Activated CD4-positive, alpha-beta memory T cell treated with anti-CD3 and anti-CD28 coated beads for 36 hours (primary cell): ENCODE measurements around the gene MARK3. TPM values are rescaled to one million over a fixed set of nuclear protein-coding genes. Genes with fewer than 3 reads are reported as not detected.
"Not testable (repeated sequence)": the region's sequence is repeated elsewhere in the genome, so short reads cannot be mapped to it uniquely, and the experiment has no call there.

Experiments
- CTCF ChIA-PET: fragments of 350-600 bp; sonication (Branson Sonifier 250); formaldehyde crosslinking; loops from one replicate; lab custom pipeline; 2021; ENCODE audit warnings: antibody characterized with exemption, inconsistent platforms; lab: Charles Lee
- POLR2A ChIA-PET: fragments of 350-600 bp; sonication (Branson Sonifier 250); formaldehyde crosslinking; loops from one replicate; lab custom pipeline; 2021; ENCODE audit warnings: antibody characterized with exemption; lab: Charles Lee
- DNase-seq: peaks from one replicate; pipeline ENCODE4 v3.0.0-alpha.2; 2020
- H3K27ac Mint-ChIP-seq: one replicate; pipeline ENCODE4 v1.8.0; 2021; ENCODE audit warnings: mixed read lengths
- H3K27me3 Mint-ChIP-seq: one replicate; pipeline ENCODE4 v1.8.0; 2021; ENCODE audit warnings: mixed read lengths
- H3K36me3 Mint-ChIP-seq: one replicate; pipeline ENCODE4 v1.8.0; 2021; ENCODE audit warnings: mixed read lengths
- H3K4me1 Mint-ChIP-seq: one replicate; pipeline ENCODE4 v1.8.0; 2021; ENCODE audit warnings: low read depth, mixed read lengths
- H3K4me3 Mint-ChIP-seq: one replicate; pipeline ENCODE4 v1.8.0; 2021; ENCODE audit warnings: mild to moderate bottlenecking, mixed read lengths
- H3K9me3 Mint-ChIP-seq: one replicate; pipeline ENCODE4 v1.8.0; 2021; ENCODE audit warnings: mixed read lengths
- intact Hi-C: fragments of 100-400 bp; cut with micrococcal nuclease; formaldehyde crosslinking; loops from one replicate; pipeline ENCODE4 v1.15.1; 2023
- total RNA-seq, 2 experiments: library from RNA; stranded (reverse); gene quantifications; one replicate each; pipeline ENCODE4 v1.2.3, GENCODE V29; 2021

MARK3 gene
- total RNA-seq, 2 experiments from 2014 or later = 63.4 to 69.1 TPM

- no peak overlapping the region for H3K4me3 Mint-ChIP-seq
- no peaks in the 10 kb centered on the region for H3K4me1 Mint-ChIP-seq
- DNase-seq = no peak
- peaks cover 10% of the 10 kb centered on the region for H3K36me3 Mint-ChIP-seq
- H3K27ac Mint-ChIP-seq = no peak overlapping the region
- H3K27me3 Mint-ChIP-seq = no peaks in the 10 kb centered on the region
- ChIA-PET CTCF (interaction anchor here (1.0 to 3.2 kb wide), 3 partner anchors 7 to 36 kb away, joined by 4 to 17 read pairs (median 8); no protein-coding TSS in a partner anchor), POLR2A (no interaction called here)
- no peaks in the 10 kb centered on the region for H3K9me3 Mint-ChIP-seq
- intact Hi-C loops = no loop called here
Measured at GRCh38 chr14:103510724-103511693, 125.8 kb downstream of the MARK3 start.

GRCh38 chr14:103512180-103512579, 127.0 kb downstream of the MARK3 start:
- peaks cover 10% of the 10 kb centered on the region for H3K36me3 Mint-ChIP-seq
- H3K27me3 Mint-ChIP-seq, H3K9me3 Mint-ChIP-seq, intact Hi-C loops, H3K4me3 Mint-ChIP-seq, H3K27ac Mint-ChIP-seq, POLR2A ChIA-PET, DNase-seq, H3K4me1 Mint-ChIP-seq: not testable (repeated sequence)
- CTCF ChIA-PET = interaction anchor here (1.5 to 3.2 kb wide), 2 partner anchors 12 to 13 kb away, joined by 6 to 17 read pairs; no protein-coding TSS in a partner anchor

DNA sequence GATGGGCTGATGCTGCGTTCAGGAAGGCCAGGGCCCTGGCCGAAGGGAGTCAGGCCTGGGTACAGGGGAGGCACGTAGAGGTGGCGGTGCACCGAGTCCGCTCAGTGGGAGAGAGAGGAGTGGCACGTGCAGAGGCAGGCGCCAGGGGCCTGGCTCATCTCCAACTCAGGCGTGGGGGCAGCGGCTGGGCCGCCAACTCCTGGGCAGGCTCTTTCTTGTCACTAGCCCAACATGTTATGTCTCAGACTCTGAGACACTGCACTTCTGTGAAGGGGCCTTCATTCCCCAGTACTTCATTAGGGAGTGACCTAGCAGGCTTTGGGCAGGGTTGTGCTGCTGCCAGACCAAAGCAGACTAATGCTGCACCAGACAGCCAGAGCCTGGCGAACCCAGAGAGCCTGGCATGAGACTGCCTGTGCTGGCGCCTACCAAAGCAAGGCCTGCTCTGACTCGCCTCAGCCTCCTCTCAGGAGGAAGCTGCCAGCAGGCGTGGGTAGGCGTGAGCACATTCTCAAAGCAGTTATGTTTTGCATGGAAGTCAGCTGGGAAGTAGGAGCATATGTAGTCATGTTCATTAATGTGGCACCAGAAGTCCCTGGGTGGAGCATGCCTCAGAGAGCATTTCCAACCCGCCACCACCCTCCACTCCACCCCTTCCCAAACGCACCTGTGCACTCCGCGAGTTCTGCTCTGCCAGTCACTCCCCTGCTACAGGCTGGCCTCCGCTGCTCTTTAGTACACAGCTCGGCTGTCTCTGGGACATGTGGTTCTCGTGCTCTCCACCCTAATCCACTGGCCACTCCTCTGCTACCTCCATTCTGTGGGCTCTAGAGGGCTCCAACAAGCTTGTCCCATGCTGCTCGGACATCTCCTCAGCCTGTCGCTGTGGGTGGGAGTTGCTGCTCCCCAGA, 127.7 kb downstream of the MARK3 start:
- H3K27me3 Mint-ChIP-seq = no peaks in the 10 kb centered on the region
- H3K4me1 Mint-ChIP-seq = no peaks in the 10 kb centered on the region
- no peak for DNase-seq
- POLR2A ChIA-PET = no interaction called here
- CTCF ChIA-PET = interaction anchor here (1.5 kb wide), 1 partner anchor 13 kb away, joined by 6 read pairs; no protein-coding TSS in a partner anchor
- intact Hi-C loops = no loop called here
- H3K36me3 Mint-ChIP-seq = peaks cover 10% of the 10 kb centered on the region
- H3K9me3 Mint-ChIP-seq = no peaks in the 10 kb centered on the region
- H3K4me3 Mint-ChIP-seq = no peak overlapping the region
- no peak overlapping the region for H3K27ac Mint-ChIP-seq

- Mint-ChIP-seq H3K27me3 (no peaks in the 10 kb centered on the region), H3K4me3 (no peak overlapping the region), H3K9me3 (no peaks in the 10 kb centered on the region), H3K36me3 (peaks cover 5% of the 10 kb centered on the region), H3K27ac (no peak overlapping the region), H3K4me1 (peaks cover 5% of the 10 kb centered on the region)
- intact Hi-C loops = no loop called here
- POLR2A ChIA-PET = no interaction called here
- DNase-seq = no peak
- CTCF ChIA-PET = no interaction called here
Measured at GRCh38 chr14:103514596-103515421, 129.6 kb downstream of the MARK3 start.

DNA sequence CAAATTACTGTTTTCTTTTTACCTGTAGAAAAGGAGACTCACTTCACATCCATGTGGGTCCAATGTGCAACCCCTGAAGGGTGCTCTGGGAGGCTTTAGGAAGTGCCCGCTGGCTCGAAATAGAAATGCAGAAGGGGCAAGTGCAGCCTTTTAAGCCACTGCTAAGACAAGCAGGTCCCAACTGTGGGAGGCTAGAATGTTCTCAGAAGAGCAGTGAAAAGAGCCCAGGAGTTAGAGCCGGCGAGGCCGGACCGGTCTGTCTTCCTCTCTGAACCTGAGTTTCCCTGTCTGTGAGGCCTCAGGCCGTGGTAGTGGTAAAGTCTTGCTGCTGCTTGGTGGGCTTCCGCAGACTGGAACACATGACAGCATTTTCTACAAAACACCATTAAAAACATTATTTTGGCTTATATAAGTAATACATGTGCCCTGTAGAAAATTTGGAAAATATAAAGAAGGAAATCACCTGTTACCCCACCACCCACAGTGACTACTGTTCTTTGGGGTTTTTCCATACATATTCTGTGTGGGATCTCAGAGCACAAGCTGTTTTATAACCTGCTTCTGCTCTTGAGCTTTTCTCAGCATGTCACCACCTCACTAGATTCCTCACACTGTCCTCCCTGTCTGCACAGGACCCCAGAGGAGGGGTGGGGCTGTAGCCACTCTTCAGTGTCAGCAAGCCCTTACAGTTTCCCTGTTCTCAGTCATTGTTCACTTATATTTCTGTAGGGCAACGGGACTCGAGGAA, 131.4 kb downstream of the MARK3 start:
- Mint-ChIP-seq H3K27me3 (no peaks in the 10 kb centered on the region), H3K4me3 (no peak overlapping the region), H3K36me3 (peaks cover 5% of the 10 kb centered on the region), H3K9me3 (no peaks in the 10 kb centered on the region), H3K4me1 (peaks cover 6% of the 10 kb centered on the region), H3K27ac (no peak overlapping the region)
- intact Hi-C loops = no loop called here
- ChIA-PET POLR2A (no interaction called here), CTCF (interaction anchor here (0.5 to 6.8 kb wide), 2 partner anchors 29 to 37 kb away, joined by 3 to 63 read pairs; no protein-coding TSS in a partner anchor)
- DNase-seq = no peak

GRCh38 chr14:103517174-103517566, 132.0 kb downstream of the MARK3 start:
- H3K27me3 Mint-ChIP-seq = no peaks in the 10 kb centered on the region
- intact Hi-C loops = no loop called here
- no peaks in the 10 kb centered on the region for H3K9me3 Mint-ChIP-seq
- peaks cover 6% of the 10 kb centered on the region for H3K4me1 Mint-ChIP-seq
- peaks cover 4% of the 10 kb centered on the region for H3K36me3 Mint-ChIP-seq
- POLR2A ChIA-PET = no interaction called here
- CTCF ChIA-PET = interaction anchor here (2.6 to 6.8 kb wide), 2 partner anchors 12 to 29 kb away, joined by 38 to 63 read pairs; partner anchors contain the start of gene TRMT61A
- DNase-seq = no peak
- H3K27ac Mint-ChIP-seq = no peak overlapping the region
- no peak overlapping the region for H3K4me3 Mint-ChIP-seq

DNA sequence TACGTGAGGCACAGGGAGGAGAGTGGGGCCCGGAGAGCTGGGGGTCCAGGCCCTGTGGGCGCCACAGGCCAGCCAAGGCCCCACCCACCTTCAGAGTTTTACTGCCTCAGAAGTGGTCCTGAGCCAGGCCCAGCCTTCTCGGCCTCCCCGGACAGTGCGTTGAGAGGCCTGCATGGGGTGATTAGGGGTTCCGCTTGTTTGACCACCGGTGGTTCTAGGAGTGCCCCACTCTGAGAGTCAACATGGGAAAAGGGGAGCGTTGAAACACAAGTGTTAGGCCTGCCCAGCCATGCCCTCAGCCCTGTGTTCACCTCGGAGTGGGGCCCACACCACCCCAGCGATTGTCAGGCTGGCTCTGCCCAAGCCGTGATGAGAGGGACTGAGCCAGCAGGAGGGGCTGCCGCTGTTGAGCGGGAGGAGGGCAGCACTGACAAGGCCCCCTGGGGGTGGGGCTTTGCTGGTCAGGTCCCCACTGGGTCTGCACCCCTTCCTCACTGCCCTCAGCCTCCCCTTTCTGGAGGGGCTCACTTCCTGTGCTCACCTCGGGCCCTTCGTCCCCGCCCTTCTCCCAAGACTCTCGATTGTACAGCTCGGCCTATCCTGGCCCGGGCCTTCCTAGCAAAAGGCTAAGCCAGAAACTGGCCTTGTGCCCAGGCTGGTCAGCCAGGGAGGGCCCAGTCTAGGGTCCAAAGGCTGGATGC, 132.7 kb downstream of the MARK3 start:
- no peak overlapping the region for H3K4me3 Mint-ChIP-seq

GRCh38 chr14:103518422-103519042, 133.3 kb downstream of the MARK3 start:
- Mint-ChIP-seq H3K36me3 (no peaks in the 10 kb centered on the region), H3K4me1 (peaks cover 7% of the 10 kb centered on the region), H3K27ac (no peak overlapping the region), H3K4me3 (no peak overlapping the region), H3K9me3 (no peaks in the 10 kb centered on the region), H3K27me3 (peaks cover 3% of the 10 kb centered on the region)
- ChIA-PET CTCF (interaction anchor here (0.6 to 6.8 kb wide), 26 partner anchors 8 to 280 kb away, joined by 3 to 63 read pairs (median 4); partner anchors contain the start of genes BAG5 and TRMT61A), POLR2A (interaction anchor here (0.7 kb wide), 1 partner anchor 61 kb away, joined by 3 read pairs; no protein-coding TSS in a partner anchor)
- DNase-seq = peak; percentile 66
- intact Hi-C loops = loop anchor here (2.0 kb wide), 1 partner anchor 28 kb away; no protein-coding TSS in a partner anchor

More for the DNA sequence above, 132.7 kb downstream of the MARK3 start:
- Mint-ChIP-seq H3K27me3 (peaks cover 1% of the 10 kb centered on the region), H3K4me1 (peaks cover 6% of the 10 kb centered on the region), H3K27ac (no peak overlapping the region), H3K36me3 (no peaks in the 10 kb centered on the region), H3K9me3 (no peaks in the 10 kb centered on the region)
- intact Hi-C loops = loop anchor here (2.0 kb wide), 1 partner anchor 29 kb away; no protein-coding TSS in a partner anchor
- ChIA-PET POLR2A (no interaction called here), CTCF (interaction anchor here (0.6 to 6.8 kb wide), 18 partner anchors 8 to 281 kb away, joined by 3 to 63 read pairs (median 4); partner anchors contain the start of genes BAG5 and TRMT61A)
- no peak for DNase-seq

DNA sequence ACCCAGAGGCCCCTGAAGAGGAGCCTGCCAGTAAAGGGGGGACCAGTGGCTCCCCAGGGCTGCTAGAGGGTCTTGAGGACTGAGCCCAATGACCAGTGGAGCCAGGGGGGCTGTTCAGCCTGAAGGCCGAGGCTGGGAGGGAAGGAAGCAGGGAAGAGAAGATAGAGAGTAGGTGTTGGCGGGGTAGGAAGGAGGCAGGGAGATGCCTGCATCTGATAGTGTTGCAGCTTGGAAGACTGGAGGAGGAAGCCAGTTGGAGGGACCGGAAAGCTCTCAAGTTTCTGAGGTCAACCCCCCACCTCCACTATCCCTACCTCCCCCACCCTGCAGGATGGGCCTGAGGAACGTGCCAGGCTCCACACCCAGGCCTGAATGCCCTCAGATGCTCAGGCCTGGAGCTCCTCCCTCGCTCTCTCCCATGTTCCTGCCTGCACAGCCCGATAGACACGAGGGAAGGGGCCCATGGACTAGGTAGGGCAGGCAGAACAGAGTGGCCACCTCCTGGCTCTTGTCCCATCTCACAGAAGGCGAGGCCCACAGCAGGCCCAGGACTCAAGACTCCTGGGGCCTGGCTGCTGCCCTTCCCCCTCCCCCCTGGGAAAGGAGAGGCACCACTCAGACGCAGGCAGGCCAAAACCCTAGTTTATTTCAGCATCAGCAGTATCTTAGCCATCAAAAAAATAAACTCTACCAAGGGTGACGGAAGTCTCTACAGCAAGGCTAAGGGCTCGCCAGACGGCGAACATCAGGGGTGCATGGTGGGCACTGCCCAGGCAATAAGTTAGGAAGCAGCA, 134.0 kb downstream of the MARK3 start:
- Mint-ChIP-seq H3K36me3 (no peaks in the 10 kb centered on the region), H3K4me3 (no peak overlapping the region), H3K27ac (no peak overlapping the region), H3K4me1 (peaks cover 9% of the 10 kb centered on the region), H3K27me3 (peaks cover 5% of the 10 kb centered on the region), H3K9me3 (no peaks in the 10 kb centered on the region)
- CTCF ChIA-PET = interaction anchor here (0.6 to 6.8 kb wide), 26 partner anchors 9 to 279 kb away, joined by 3 to 63 read pairs (median 4); partner anchors contain the start of genes BAG5 and TRMT61A
- DNase-seq = no peak
- intact Hi-C loops = loop anchor here (2.0 kb wide), 1 partner anchor 28 kb away; no protein-coding TSS in a partner anchor
- POLR2A ChIA-PET = interaction anchor here (0.7 kb wide), 1 partner anchor 62 kb away, joined by 3 read pairs; no protein-coding TSS in a partner anchor
